OCI-LY7 (cell line): ENCODE data around the gene SLC6A16. TPM values are rescaled to one million over a fixed set of nuclear protein-coding genes. Genes with fewer than 3 reads are reported as not detected.

ENCODE experiments used
- BruUV-seq: library from RNA; stranded (reverse); fragments of 400-500 nt; replicated peaks from 2 replicates; lab custom pipeline; 2021; lab: Mats Ljungman, UMichigan
- CTCF ChIA-PET: fragments of 300-600 bp; sonication (Branson Sonifier 250); formaldehyde crosslinking; loops from one replicate; lab custom pipeline; 2022; ENCODE audit warnings: antibody characterized with exemption; ENCODE audit not compliant: unreplicated experiment; lab: Charles Lee
- POLR2A ChIA-PET: fragments of 300-600 bp; sonication (Branson Sonifier 250); formaldehyde crosslinking; loops from one replicate; lab custom pipeline; 2022; ENCODE audit warnings: antibody characterized with exemption; lab: Charles Lee
- DNase-seq: peaks from one replicate; pipeline ENCODE4 v3.0.0-alpha.2; 2015; ENCODE audit warnings: low spot score
- H2AFZ ChIP-seq: fragments of 200-600 bp; sonication (generic), shearing (Covaris generic); 2 replicates; pipeline ENCODE4 v1.6.1; 2014; ENCODE audit warnings: mild to moderate bottlenecking, antibody characterized with exemption, low read length, moderate library complexity
- H3K27ac ChIP-seq: fragments of 200-600 bp; sonication (generic); 2 replicates; pipeline ENCODE4 v1.5.1; 2014; ENCODE audit warnings: mixed run types, low read depth, mild to moderate bottlenecking, moderate library complexity, low read length, inconsistent platforms; ENCODE audit not compliant: poor library complexity, severe bottlenecking
- H3K36me3 ChIP-seq: fragments of 200-600 bp; sonication (generic); 2 replicates; pipeline ENCODE4 v1.6.1; 2014; ENCODE audit warnings: mild to moderate bottlenecking, antibody characterized with exemption, low read length, moderate library complexity, mixed read lengths; ENCODE audit not compliant: insufficient read depth
- H3K4me1 ChIP-seq: fragments of 200-600 bp; sonication (generic); 2 replicates; pipeline ENCODE4 v1.5.1; 2014; ENCODE audit warnings: mild to moderate bottlenecking, low read length; ENCODE audit not compliant: insufficient read depth, poor library complexity, severe bottlenecking
- H3K4me2 ChIP-seq: fragments of 200-600 bp; sonication (generic); 2 replicates; pipeline ENCODE4 v1.6.1; 2014; ENCODE audit warnings: mild to moderate bottlenecking, low read length
- H3K4me3 ChIP-seq: fragments of 200-600 bp; sonication (generic); 2 replicates; pipeline ENCODE4 v1.5.1; 2014; ENCODE audit warnings: mild to moderate bottlenecking, low read depth, low read length; ENCODE audit not compliant: poor library complexity, severe bottlenecking
- H3K79me2 ChIP-seq: fragments of 200-600 bp; sonication (generic); 2 replicates; pipeline ENCODE4 v1.6.1; 2016; ENCODE audit warnings: low read depth, mild to moderate bottlenecking, low read length, moderate library complexity, mixed read lengths; ENCODE audit not compliant: insufficient read depth
- H3K9me2 ChIP-seq: fragments of 200-600 bp; sonication (generic); 2 replicates; pipeline ENCODE4 v1.6.1; 2016; ENCODE audit warnings: mild to moderate bottlenecking, low read length, mixed read lengths; ENCODE audit not compliant: insufficient read depth
- H3K9me3 ChIP-seq: fragments of 200-600 bp; sonication (generic); 2 replicates; pipeline ENCODE4 v1.6.1; 2014; ENCODE audit warnings: mild to moderate bottlenecking, mixed run types, low read length, mixed read lengths
- H4K20me1 ChIP-seq: fragments of 200-600 bp; sonication (generic); 2 replicates; pipeline ENCODE4 v1.6.1; 2014; ENCODE audit warnings: mild to moderate bottlenecking, antibody characterized with exemption, low read length, moderate library complexity, mixed read lengths; ENCODE audit not compliant: insufficient read depth
- EZH2phosphoT487 ChIP-seq: fragments of 200-600 bp; sonication (generic); IDR thresholded peaks from 2 replicates; pipeline ENCODE4 v1.6.1; 2018; ENCODE audit warnings: low read depth, borderline replicate concordance, mild to moderate bottlenecking, mixed run types, antibody characterized with exemption, low read length, moderate library complexity, mixed read lengths
- intact Hi-C: fragments of 100-400 bp; cut with micrococcal nuclease; formaldehyde crosslinking; loops from one replicate; pipeline ENCODE4 v1.10.0; 2022; ENCODE audit not compliant: unreplicated experiment
- microRNA-seq: library from miRNA; unstranded; fragments of <30 nt; microRNA quantifications from one replicate; pipeline ENCODE4 v1.2.0, GENCODE V29; 2022; ENCODE audit warnings: borderline replicate concordance
- small RNA-seq: library from RNA; depleted of rRNA; stranded (forward); fragments of <200 nt; gene quantifications from one replicate; pipeline ENCODE3, GENCODE V24; 2014
- total RNA-seq, 2 experiments: library from RNA; depleted of rRNA in 1 of 2; stranded (reverse); fragments of >200 nt in 1 of 2; shearing (Covaris generic) in 1 of 2; gene quantifications; 2 replicates each; pipeline ENCODE4 v1.2.3, GENCODE V29; 2014 to 2022
- TF ChIP-seq, protein P1 (sequence below): fragments of 200-600 bp; sonication (generic); conservative IDR thresholded peaks from 2 replicates; pipeline ENCODE4 v1.5.1; 2014; ENCODE audit warnings: mild to moderate bottlenecking, antibody characterized with exemption, low read length, moderate library complexity, mixed read lengths

The SLC6A16 gene
- total RNA-seq, 2 experiments from 2014 or later, result 2.8 to 15.8 TPM

GRCh38 chr19:49243726-49244125 lies 81.3 kb downstream of the SLC6A16 start:
- POLR2A ChIA-PET, result interaction anchor here (0.6 kb wide), 1 partner anchor 741 kb away, joined by 3 read pairs; no protein-coding TSS in a partner anchor
- BruUV-seq, result no TSS peak
- H3K4me2 ChIP-seq, result no peak overlapping the region
- H3K79me2 ChIP-seq, result no peaks in the 10 kb centered on the region
- H3K36me3 ChIP-seq, result no peaks in the 10 kb centered on the region
- intact Hi-C loops, result no loop called here
- no peak for TF ChIP-seq EZH2phosphoT487
- TF ChIP-seq, protein P1, sequence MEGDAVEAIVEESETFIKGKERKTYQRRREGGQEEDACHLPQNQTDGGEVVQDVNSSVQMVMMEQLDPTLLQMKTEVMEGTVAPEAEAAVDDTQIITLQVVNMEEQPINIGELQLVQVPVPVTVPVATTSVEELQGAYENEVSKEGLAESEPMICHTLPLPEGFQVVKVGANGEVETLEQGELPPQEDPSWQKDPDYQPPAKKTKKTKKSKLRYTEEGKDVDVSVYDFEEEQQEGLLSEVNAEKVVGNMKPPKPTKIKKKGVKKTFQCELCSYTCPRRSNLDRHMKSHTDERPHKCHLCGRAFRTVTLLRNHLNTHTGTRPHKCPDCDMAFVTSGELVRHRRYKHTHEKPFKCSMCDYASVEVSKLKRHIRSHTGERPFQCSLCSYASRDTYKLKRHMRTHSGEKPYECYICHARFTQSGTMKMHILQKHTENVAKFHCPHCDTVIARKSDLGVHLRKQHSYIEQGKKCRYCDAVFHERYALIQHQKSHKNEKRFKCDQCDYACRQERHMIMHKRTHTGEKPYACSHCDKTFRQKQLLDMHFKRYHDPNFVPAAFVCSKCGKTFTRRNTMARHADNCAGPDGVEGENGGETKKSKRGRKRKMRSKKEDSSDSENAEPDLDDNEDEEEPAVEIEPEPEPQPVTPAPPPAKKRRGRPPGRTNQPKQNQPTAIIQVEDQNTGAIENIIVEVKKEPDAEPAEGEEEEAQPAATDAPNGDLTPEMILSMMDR, result no peak
- H3K4me1 ChIP-seq, result no peaks in the 10 kb centered on the region
- H3K4me3 ChIP-seq, result no peak overlapping the region
- H3K9me3 ChIP-seq, result no peaks in the 10 kb centered on the region
- H3K9me2 ChIP-seq, result no peaks in the 10 kb centered on the region
- CTCF ChIA-PET, result no interaction called here
- no peak overlapping the region for H3K27ac ChIP-seq
- H2AFZ ChIP-seq, result no peak overlapping the region
- no peaks in the 10 kb centered on the region for H4K20me1 ChIP-seq
- DNase-seq, result no peak

- Histone ChIP-seq H3K9me3 (no peaks in the 10 kb centered on the region), H3K4me2 (no peak overlapping the region), H3K4me1 (no peaks in the 10 kb centered on the region), H3K27ac (no peak overlapping the region), H3K79me2 (no peaks in the 10 kb centered on the region), H2AFZ (no peak overlapping the region), H3K36me3 (no peaks in the 10 kb centered on the region), H4K20me1 (no peaks in the 10 kb centered on the region), H3K4me3 (no peak overlapping the region), H3K9me2 (no peaks in the 10 kb centered on the region)
- DNase-seq, result no peak
- BruUV-seq, result no TSS peak
- CTCF ChIA-PET, result no interaction called here
- no peak for TF ChIP-seq EZH2phosphoT487
- TF ChIP-seq, protein P1, result no peak
- intact Hi-C loops, result no loop called here
- POLR2A ChIA-PET, result no interaction called here
Observed at GRCh38 chr19:49243129-49243528, 81.9 kb downstream of the SLC6A16 start.

DNA sequence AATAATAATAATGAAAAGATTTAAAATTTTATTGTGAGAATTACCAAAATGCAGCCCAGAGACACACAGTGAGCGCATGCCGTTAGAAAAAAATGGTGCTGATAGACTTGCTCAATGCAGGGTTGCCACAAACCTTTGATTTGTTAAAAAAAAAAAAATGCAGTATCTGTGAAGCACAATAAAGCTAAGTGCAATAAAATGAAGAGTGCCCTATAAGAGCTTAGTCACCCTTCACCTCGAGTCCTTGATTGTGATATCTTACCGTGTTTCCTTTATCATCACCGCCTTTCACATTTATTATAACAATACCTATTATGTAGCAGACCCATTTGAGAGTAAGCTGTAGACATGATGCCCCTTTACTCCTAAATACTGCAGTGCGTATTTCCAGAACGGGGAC lies 83.2 kb downstream of the SLC6A16 start:
- Histone ChIP-seq H3K79me2 (no peaks in the 10 kb centered on the region), H4K20me1 (no peaks in the 10 kb centered on the region), H3K36me3 (no peaks in the 10 kb centered on the region), H3K27ac (no peak overlapping the region), H3K4me3 (no peak overlapping the region), H3K4me1 (no peaks in the 10 kb centered on the region), H3K9me2 (no peaks in the 10 kb centered on the region), H2AFZ (no peak overlapping the region), H3K9me3 (no peaks in the 10 kb centered on the region), H3K4me2 (no peak overlapping the region)
- TF ChIP-seq, protein P1, result no peak
- TF ChIP-seq EZH2phosphoT487, result no peak
- DNase-seq, result no peak
- ChIA-PET CTCF (no interaction called here), POLR2A (no interaction called here)
- intact Hi-C loops, result no loop called here
- no TSS peak for BruUV-seq

Small RNA genes lying within 50 kb of the gene (microRNA-seq; reads per million reads assigned to microRNA genes)
- gene MIR4324, result not detected

Small RNA genes lying within 50 kb of the gene (small RNA-seq; reads per million reads assigned to genes)
- gene MIR4324, result not detected

Other genes with a start within 250 kb of the SLC6A16 start
- gene SNRNP70, start 239.7 kb downstream of the SLC6A16 start, total RNA-seq (2014; rRNA removed; shearing (Covaris generic)), result 392 and 446 TPM in 2 replicates
- 181 and 198 TPM in 2 replicates for gene SNRNP70, start 239.7 kb downstream of the SLC6A16 start, total RNA-seq (2022)
- gene LIN7B, start 210.8 kb downstream of the SLC6A16 start, total RNA-seq (2014; rRNA removed; shearing (Covaris generic)), result 5.5 and 14.7 TPM in 2 replicates
- 3.6 and 4.8 TPM in 2 replicates for gene LIN7B, start 210.8 kb downstream of the SLC6A16 start, total RNA-seq (2022)
- 5.9 and 8.3 TPM in 2 replicates for gene C19orf73, start 206.0 kb downstream of the SLC6A16 start, total RNA-seq (2014; rRNA removed; shearing (Covaris generic))
- 2.5 and 4.4 TPM in 2 replicates for gene C19orf73, start 206.0 kb downstream of the SLC6A16 start, total RNA-seq (2022)
- 17.1 and 21.2 TPM in 2 replicates for gene PPFIA3, start 205.6 kb downstream of the SLC6A16 start, total RNA-seq (2014; rRNA removed; shearing (Covaris generic))
- gene PPFIA3, start 205.6 kb downstream of the SLC6A16 start, total RNA-seq (2022), result 16.2 and 17.8 TPM in 2 replicates
- gene HRC, start 169.8 kb downstream of the SLC6A16 start, total RNA-seq (2014; rRNA removed; shearing (Covaris generic)), result not detected in 2 replicates
- gene HRC, start 169.8 kb downstream of the SLC6A16 start, total RNA-seq (2022), result not detected in 2 replicates
- 11.6 and 20.9 TPM in 2 replicates for gene TRPM4, start 167.4 kb downstream of the SLC6A16 start, total RNA-seq (2014; rRNA removed; shearing (Covaris generic))
- gene TRPM4, start 167.4 kb downstream of the SLC6A16 start, total RNA-seq (2022), result 36.2 and 44.2 TPM in 2 replicates
- gene CD37, start 10.2 kb upstream of the SLC6A16 start, total RNA-seq (2014; rRNA removed; shearing (Covaris generic)), result 170 and 219 TPM in 2 replicates
- 279 and 352 TPM in 2 replicates for gene CD37, start 10.2 kb upstream of the SLC6A16 start, total RNA-seq (2022)
- gene TEAD2, start 37.2 kb upstream of the SLC6A16 start, total RNA-seq (2014; rRNA removed; shearing (Covaris generic)), result 5.3 and 7.4 TPM in 2 replicates
- gene TEAD2, start 37.2 kb upstream of the SLC6A16 start, total RNA-seq (2022), result 4.9 and 7.6 TPM in 2 replicates
- gene DKKL1, start 38.7 kb upstream of the SLC6A16 start, total RNA-seq (2014; rRNA removed; shearing (Covaris generic)), result 0.15 and 0.63 TPM in 2 replicates
- 0.61 and 0.79 TPM in 2 replicates for gene DKKL1, start 38.7 kb upstream of the SLC6A16 start, total RNA-seq (2022)
- gene KASH5, start 63.1 kb upstream of the SLC6A16 start, total RNA-seq (2014; rRNA removed; shearing (Covaris generic)), result 12.0 and 15.9 TPM in 2 replicates
- 16.3 and 19.4 TPM in 2 replicates for gene KASH5, start 63.1 kb upstream of the SLC6A16 start, total RNA-seq (2022)
- 0.66 TPM in 1 of 2 replicates, not detected in the other for gene PTH2, start 98.2 kb upstream of the SLC6A16 start, total RNA-seq (2014; rRNA removed; shearing (Covaris generic))
- 1.7 TPM in 1 of 2 replicates, not detected in the other for gene PTH2, start 98.2 kb upstream of the SLC6A16 start, total RNA-seq (2022)
- not detected in 2 replicates for gene GFY, start 100.2 kb upstream of the SLC6A16 start, total RNA-seq (2014; rRNA removed; shearing (Covaris generic))
- not detected in 2 replicates for gene GFY, start 100.2 kb upstream of the SLC6A16 start, total RNA-seq (2022)
- gene SLC17A7, start 116.3 kb upstream of the SLC6A16 start, total RNA-seq (2014; rRNA removed; shearing (Covaris generic)), result 0.13 and 1.3 TPM in 2 replicates
- 1.3 and 1.5 TPM in 2 replicates for gene SLC17A7, start 116.3 kb upstream of the SLC6A16 start, total RNA-seq (2022)
- 114 and 117 TPM in 2 replicates for gene PIH1D1, start 126.6 kb upstream of the SLC6A16 start, total RNA-seq (2014; rRNA removed; shearing (Covaris generic))
- 93.2 and 95.5 TPM in 2 replicates for gene PIH1D1, start 126.6 kb upstream of the SLC6A16 start, total RNA-seq (2022)
- 39.5 and 55.4 TPM in 2 replicates for gene ALDH16A1, start 128.0 kb upstream of the SLC6A16 start, total RNA-seq (2014; rRNA removed; shearing (Covaris generic))
- 26.0 and 30.6 TPM in 2 replicates for gene ALDH16A1, start 128.0 kb upstream of the SLC6A16 start, total RNA-seq (2022)
- 8.2 and 10.1 TPM in 2 replicates for gene FLT3LG, start 149.0 kb upstream of the SLC6A16 start, total RNA-seq (2014; rRNA removed; shearing (Covaris generic))
- gene FLT3LG, start 149.0 kb upstream of the SLC6A16 start, total RNA-seq (2022), result 8.4 and 11.7 TPM in 2 replicates
- 6,720 and 8,461 TPM in 2 replicates for gene RPL13A, start 162.4 kb upstream of the SLC6A16 start, total RNA-seq (2014; rRNA removed; shearing (Covaris generic))
- 2,999 and 3,606 TPM in 2 replicates for gene RPL13A, start 162.4 kb upstream of the SLC6A16 start, total RNA-seq (2022)
- 6,180 and 6,539 TPM in 2 replicates for gene RPS11, start 171.2 kb upstream of the SLC6A16 start, total RNA-seq (2014; rRNA removed; shearing (Covaris generic))
- gene RPS11, start 171.2 kb upstream of the SLC6A16 start, total RNA-seq (2022), result 2,366 and 2,673 TPM in 2 replicates
- 19.4 and 20.9 TPM in 2 replicates for gene FCGRT, start 187.5 kb upstream of the SLC6A16 start, total RNA-seq (2014; rRNA removed; shearing (Covaris generic))
- 10.7 and 11.6 TPM in 2 replicates for gene FCGRT, start 187.5 kb upstream of the SLC6A16 start, total RNA-seq (2022)
- 0.77 and 1.4 TPM in 2 replicates for gene RCN3, start 202.8 kb upstream of the SLC6A16 start, total RNA-seq (2014; rRNA removed; shearing (Covaris generic))
- 1.3 and 2.1 TPM in 2 replicates for gene RCN3, start 202.8 kb upstream of the SLC6A16 start, total RNA-seq (2022)